Measurements from ENCODE around the gene PILRA. TPM values are rescaled to one million over a fixed set of nuclear protein-coding genes. Genes with fewer than 3 reads are reported as not detected.

Gene PILRA
- total RNA-seq, 4 donors from 2014 or later = 5.8 to 9.5 (median 5.9) TPM

DNA sequence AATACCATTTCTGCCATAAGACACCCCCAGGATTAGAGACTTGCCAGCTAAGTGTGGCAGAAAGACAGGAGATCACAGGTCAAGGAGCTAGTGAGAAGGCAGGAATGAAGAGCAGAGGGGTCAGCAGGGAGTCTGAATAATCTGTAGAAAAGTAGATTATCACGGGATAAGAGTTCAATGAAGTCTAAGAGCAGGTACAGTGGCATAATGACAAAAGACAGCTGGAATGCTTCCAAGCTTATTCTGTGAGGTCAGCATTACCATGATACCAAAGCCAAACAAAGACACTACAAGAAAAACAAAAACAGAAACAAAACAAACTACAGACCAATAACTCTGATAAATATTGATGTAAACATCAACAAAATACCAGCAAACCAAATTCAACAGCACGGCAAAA lies 20.8 kb downstream of the PILRA start:
- H3K27ac ChIP-seq = no peak overlapping the region
- H3K9me3 ChIP-seq = no peaks in the 10 kb centered on the region
- H3K4me3 ChIP-seq = no peak overlapping the region
- peaks cover 0 to 4% (median 1%) of the 10 kb centered on the region in 4 donors for H3K4me1 ChIP-seq
- no peak for TF ChIP-seq POLR2A (IDR thresholded peaks at IDR 0.05)
- TF ChIP-seq, protein P1, sequence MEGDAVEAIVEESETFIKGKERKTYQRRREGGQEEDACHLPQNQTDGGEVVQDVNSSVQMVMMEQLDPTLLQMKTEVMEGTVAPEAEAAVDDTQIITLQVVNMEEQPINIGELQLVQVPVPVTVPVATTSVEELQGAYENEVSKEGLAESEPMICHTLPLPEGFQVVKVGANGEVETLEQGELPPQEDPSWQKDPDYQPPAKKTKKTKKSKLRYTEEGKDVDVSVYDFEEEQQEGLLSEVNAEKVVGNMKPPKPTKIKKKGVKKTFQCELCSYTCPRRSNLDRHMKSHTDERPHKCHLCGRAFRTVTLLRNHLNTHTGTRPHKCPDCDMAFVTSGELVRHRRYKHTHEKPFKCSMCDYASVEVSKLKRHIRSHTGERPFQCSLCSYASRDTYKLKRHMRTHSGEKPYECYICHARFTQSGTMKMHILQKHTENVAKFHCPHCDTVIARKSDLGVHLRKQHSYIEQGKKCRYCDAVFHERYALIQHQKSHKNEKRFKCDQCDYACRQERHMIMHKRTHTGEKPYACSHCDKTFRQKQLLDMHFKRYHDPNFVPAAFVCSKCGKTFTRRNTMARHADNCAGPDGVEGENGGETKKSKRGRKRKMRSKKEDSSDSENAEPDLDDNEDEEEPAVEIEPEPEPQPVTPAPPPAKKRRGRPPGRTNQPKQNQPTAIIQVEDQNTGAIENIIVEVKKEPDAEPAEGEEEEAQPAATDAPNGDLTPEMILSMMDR (IDR thresholded peaks at IDR 0.05) = no peak
- no peaks in the 10 kb centered on the region for H3K27me3 ChIP-seq
- no peak for DNase-seq
- no peaks in the 10 kb centered on the region for H3K36me3 ChIP-seq

DNA sequence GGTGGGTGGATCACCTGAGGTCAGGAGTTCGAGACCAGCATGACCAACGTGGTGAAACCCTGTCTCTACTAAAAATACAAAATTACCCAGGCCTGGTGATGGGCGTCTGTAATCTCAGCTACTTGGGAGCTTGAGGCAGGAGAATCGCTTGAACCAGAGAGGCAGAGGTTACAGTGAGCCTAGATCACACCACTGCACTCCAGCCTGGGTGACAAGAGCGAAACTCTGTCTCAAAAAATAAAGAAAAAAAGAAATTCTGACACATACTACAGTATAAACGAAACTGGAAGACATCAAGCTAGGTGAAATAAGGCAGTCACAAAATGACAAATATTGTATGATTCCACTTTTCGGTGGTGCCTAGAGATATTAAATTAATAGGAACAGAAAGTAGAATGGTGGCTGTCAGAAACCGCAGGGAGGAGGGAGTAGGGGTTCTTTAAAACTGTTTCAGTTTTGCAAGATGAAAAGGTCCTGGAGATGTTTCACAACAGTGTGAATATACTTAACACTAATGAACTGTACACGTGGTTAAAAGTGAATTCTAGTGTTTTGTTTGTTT lies 23.2 kb downstream of the PILRA start:
- Histone ChIP-seq H3K36me3 (no peaks in the 10 kb centered on the region), H3K4me3 (no peak overlapping the region), H3K4me1 (peaks cover 0 to 4% (median 1%) of the 10 kb centered on the region in 4 donors), H3K9me3 (no peaks in the 10 kb centered on the region), H3K27ac (peak overlapping the region in 3 of 4 donors; percentile 40 to 72 (median 58)), H3K27me3 (no peaks in the 10 kb centered on the region)
- no peak for TF ChIP-seq POLR2A (IDR thresholded peaks at IDR 0.05)
- TF ChIP-seq, protein P1 (IDR thresholded peaks at IDR 0.05) = no peak
- peak in 2 of 3 donors; percentile 52 to 67 for DNase-seq

DNA sequence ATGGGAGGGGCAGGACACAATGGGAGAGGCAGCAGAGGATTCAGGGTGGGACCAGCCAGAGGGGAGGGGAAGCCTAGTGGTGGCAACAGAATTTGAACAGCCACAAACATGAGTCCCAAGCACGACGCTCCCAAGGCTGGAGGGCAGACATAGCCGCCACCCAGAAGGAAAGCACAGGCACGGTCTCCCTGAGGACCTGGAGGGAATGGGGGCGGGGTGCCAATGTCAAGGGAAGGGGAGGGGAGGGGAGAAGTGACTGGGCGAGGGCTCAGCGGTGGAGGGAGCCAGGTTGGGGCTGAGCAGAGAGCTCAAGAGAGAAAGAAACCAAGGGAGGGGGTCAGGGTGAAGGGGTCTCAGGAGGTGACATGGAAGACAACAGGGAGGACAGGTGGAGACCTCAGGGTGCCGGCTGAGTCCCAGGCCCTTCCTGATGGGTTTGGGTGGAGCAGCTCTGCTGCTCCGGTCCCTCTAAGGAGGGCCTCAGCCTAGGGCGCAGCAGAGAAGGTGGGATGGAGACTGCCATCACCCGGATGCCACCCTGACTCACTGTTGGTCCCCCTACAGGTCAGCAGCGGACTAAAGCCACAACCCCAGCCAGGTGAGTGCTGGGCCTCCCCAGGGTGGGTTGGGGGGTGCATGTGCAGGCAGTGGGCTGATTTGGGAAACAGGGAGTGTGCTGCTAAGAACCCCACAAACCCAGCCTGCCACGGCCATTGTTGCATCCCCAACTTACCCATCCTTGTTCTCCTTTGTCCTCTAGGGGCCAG lies 24.2 kb downstream of the PILRA start:
- H3K9me3 ChIP-seq = no peaks in the 10 kb centered on the region
- peaks cover 0 to 4% (median 1%) of the 10 kb centered on the region in 4 donors for H3K4me1 ChIP-seq
- H3K27ac ChIP-seq = peak overlapping the region in 1 of 4 donors; percentile 61
- no peaks in the 10 kb centered on the region for H3K36me3 ChIP-seq
- H3K4me3 ChIP-seq = no peak overlapping the region
- no peak for TF ChIP-seq POLR2A (IDR thresholded peaks at IDR 0.05)
- TF ChIP-seq, protein P1 (IDR thresholded peaks at IDR 0.05) = no peak
- H3K27me3 ChIP-seq = no peaks in the 10 kb centered on the region
- no peak for DNase-seq

- Histone ChIP-seq H3K36me3 (no peaks in the 10 kb centered on the region), H3K27me3 (no peaks in the 10 kb centered on the region), H3K9me3 (no peaks in the 10 kb centered on the region), H3K4me1 (peaks cover 0 to 4% (median 1%) of the 10 kb centered on the region in 4 donors), H3K4me3 (no peak overlapping the region), H3K27ac (no peak overlapping the region)
- TF ChIP-seq POLR2A (IDR thresholded peaks at IDR 0.05) = no peak
- TF ChIP-seq, protein P1 (IDR thresholded peaks at IDR 0.05) = no peak
- DNase-seq = no peak
Observed at GRCh38 chr7:100398239-100398638, 25.0 kb downstream of the PILRA start.

DNA sequence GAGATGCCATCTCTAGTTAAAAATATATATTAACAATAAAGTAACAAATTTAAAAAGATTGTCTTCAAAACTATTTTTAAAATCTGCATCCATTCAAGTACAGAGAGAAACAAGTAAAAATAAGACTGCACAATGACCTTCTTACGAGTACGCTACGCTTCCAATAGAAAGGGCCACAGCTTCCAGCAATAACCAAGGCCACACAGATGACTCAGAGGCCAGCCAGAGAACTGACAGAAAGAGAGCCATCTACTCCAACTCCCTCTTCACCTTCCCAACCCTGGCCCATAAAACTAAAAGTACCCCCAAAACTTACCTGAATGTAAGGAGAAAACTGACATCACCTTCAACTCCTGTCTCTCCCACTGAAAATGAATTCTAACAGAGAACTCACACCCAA lies 26.8 kb downstream of the PILRA start:
- TF ChIP-seq, protein P1 (IDR thresholded peaks at IDR 0.05) = no peak
- no peak for TF ChIP-seq POLR2A (IDR thresholded peaks at IDR 0.05)
- Histone ChIP-seq H3K36me3 (no peaks in the 10 kb centered on the region), H3K27me3 (no peaks in the 10 kb centered on the region), H3K27ac (no peak overlapping the region), H3K9me3 (no peaks in the 10 kb centered on the region), H3K4me1 (peaks cover 0 to 4% (median 1%) of the 10 kb centered on the region in 4 donors), H3K4me3 (no peak overlapping the region)
- no peak for DNase-seq
